HCT116 (cell line): ENCODE data around the gene CCDC187. TPM values are rescaled to one million over a fixed set of nuclear protein-coding genes. Genes with fewer than 3 reads are reported as not detected.

Experiments used
- ATAC-seq: fragments of 200-7000 bp; cut with Tn5 transposase; 2 replicates; pipeline ENCODE4 v1.9.1; 2020; ENCODE audit warnings: mild to moderate bottlenecking, moderate library complexity
- BruUV-seq: library from RNA; stranded (reverse); fragments of 400-500 nt; replicated peaks from 2 replicates; lab custom pipeline; 2021; lab: Mats Ljungman, UMichigan
- CTCF ChIA-PET: fragments of 300-600 bp; sonication (Branson Sonifier 250); formaldehyde crosslinking; loops from one replicate; lab custom pipeline; 2021; ENCODE audit warnings: antibody characterized with exemption; lab: Charles Lee
- POLR2A ChIA-PET: fragments of 300-600, 350-600 bp; sonication (Branson Sonifier 250); formaldehyde crosslinking; loops from one replicate; lab custom pipeline; 2021; ENCODE audit warnings: antibody characterized with exemption; lab: Charles Lee
- RAD21 ChIA-PET, 2 experiments: fragments of 300-600 bp; sonication (Branson Sonifier 250); formaldehyde crosslinking; loops; one replicate each; lab custom pipeline; 2023; ENCODE audit warnings: low total read pairs in 2 of 2; ENCODE audit not compliant: uncharacterized antibody in 2 of 2, unreplicated experiment in 2 of 2, low non-redundant PET in 1 of 2; lab: Charles Lee
- DNase-seq: peaks from one replicate; pipeline ENCODE4 v3.0.0-alpha.2; 2010; ENCODE audit warnings: low read depth, low spot score
- H2AFZ ChIP-seq: fragments of 200-600 bp; shearing (Covaris generic), sonication (generic); 2 replicates; pipeline ENCODE4 v1.6.1; 2017; ENCODE audit warnings: low read depth, mixed run types, mixed read lengths, antibody characterized with exemption, low read length; ENCODE audit not compliant: poor library complexity, severe bottlenecking
- H3K27ac ChIP-seq: 2 replicates; pipeline ENCODE4 v1.5.1; 2012; ENCODE audit warnings: low read depth, low read length
- H3K27me3 ChIP-seq: fragments of 200-600 bp; sonication (generic); 2 replicates; pipeline ENCODE4 v1.6.1; 2016; ENCODE audit warnings: mixed run types, low read length, mixed read lengths; ENCODE audit not compliant: insufficient read depth
- H3K36me3 ChIP-seq, 2 experiments: fragments of 200-500 bp in 1 of 2; fragments of 200-600 bp in 1 of 2; sonication (Bioruptor generic) in 1 of 2; sonication (generic) in 1 of 2; 2 replicates each; pipeline versions ENCODE4 v1.5.1 to v1.6.1; 2014 to 2016; ENCODE audit warnings: low read length in 2 of 2, inconsistent platforms in 1 of 2, mixed read lengths in 1 of 2, mixed run types in 1 of 2; ENCODE audit not compliant: insufficient read depth in 2 of 2, control insufficient read depth in 1 of 2
- H3K4me1 ChIP-seq, 2 experiments: fragments of 200-600 bp in 1 of 2; sonication (generic) in 1 of 2; 2 replicates each; pipeline versions ENCODE4 v1.5.1 to v1.6.1; 2012 to 2017; ENCODE audit warnings: low read length in 2 of 2, inconsistent platforms in 1 of 2, mild to moderate bottlenecking in 1 of 2, mixed read lengths in 1 of 2, mixed run types in 1 of 2, moderate library complexity in 1 of 2; ENCODE audit not compliant: insufficient read depth in 2 of 2, control insufficient read depth in 1 of 2
- H3K4me2 ChIP-seq: fragments of 200-600 bp; sonication (generic); 2 replicates; pipeline ENCODE4 v1.6.1; 2017; ENCODE audit warnings: mixed run types, low read length, mixed read lengths
- H3K4me3 ChIP-seq, 2 experiments: fragments of 200-600 bp in 1 of 2; sonication (generic) in 1 of 2; replicated peaks in 1 of 2; 2 replicates each; pipeline ENCODE4 v1.5.1; 2011 to 2016; ENCODE audit warnings: low read length in 2 of 2, control low read depth in 1 of 2, low read depth in 1 of 2, mild to moderate bottlenecking in 1 of 2, mixed read lengths in 1 of 2, mixed run types in 1 of 2
- H3K79me2 ChIP-seq: fragments of 200-600 bp; sonication (generic); 2 replicates; pipeline ENCODE4 v1.6.1; 2017; ENCODE audit warnings: mild to moderate bottlenecking, mixed run types, low read length, moderate library complexity, mixed read lengths; ENCODE audit not compliant: insufficient read depth
- H3K9ac ChIP-seq: fragments of 200-600 bp; sonication (generic); 2 replicates; pipeline ENCODE4 v1.6.1; 2016; ENCODE audit warnings: low read length, mixed read lengths
- H3K9me2 ChIP-seq: fragments of 200-600 bp; sonication (generic), shearing (Covaris generic); 2 replicates; pipeline ENCODE4 v1.6.1; 2017; ENCODE audit warnings: mixed run types, mild to moderate bottlenecking, moderate library complexity; ENCODE audit not compliant: insufficient read depth
- H3K9me3 ChIP-seq, 2 experiments: fragments of 200-500 bp in 1 of 2; fragments of 200-600 bp in 1 of 2; sonication (Bioruptor generic) in 1 of 2; sonication (generic) in 1 of 2; 2 replicates each; pipeline ENCODE4 v1.6.1; 2014 to 2017; ENCODE audit warnings: low read length in 2 of 2, mixed read lengths in 2 of 2, inconsistent platforms in 1 of 2, low read depth in 1 of 2, mild to moderate bottlenecking in 1 of 2, mixed run types in 1 of 2, moderate library complexity in 1 of 2; ENCODE audit not compliant: control insufficient read depth in 1 of 2, insufficient read depth in 1 of 2
- H4K20me1 ChIP-seq: fragments of 200-600 bp; sonication (generic), shearing (Covaris generic); 2 replicates; pipeline ENCODE4 v1.6.1; 2017; ENCODE audit warnings: mixed run types, mild to moderate bottlenecking, moderate library complexity; ENCODE audit not compliant: insufficient read depth
- ATF3 ChIP-seq: IDR thresholded peaks from 2 replicates; pipeline ENCODE4 v1.6.1; 2012
- CBX3 ChIP-seq: IDR thresholded peaks from 2 replicates; pipeline ENCODE4 v1.6.1; 2012; ENCODE audit warnings: low read depth
- CEBPB ChIP-seq: IDR thresholded peaks from 2 replicates; pipeline ENCODE4 v1.6.1; 2012; ENCODE audit warnings: low read depth
- CTCF ChIP-seq, 3 experiments: fragments of 200-600 bp in 1 of 3; sonication (generic) in 1 of 3; IDR thresholded peaks in 2 of 3; conservative IDR thresholded peaks in 1 of 3; 2 replicates each; pipeline ENCODE4 v1.5.1; 2012 to 2017; ENCODE audit warnings: low read depth in 2 of 3, low read length in 2 of 3, antibody characterized with exemption in 1 of 3, borderline replicate concordance in 1 of 3, control low read depth in 1 of 3, mild to moderate bottlenecking in 1 of 3, mixed read lengths in 1 of 3, mixed run types in 1 of 3, moderate library complexity in 1 of 3; ENCODE audit not compliant: insufficient read depth in 1 of 3
- EGR1 ChIP-seq: IDR thresholded peaks from 2 replicates; pipeline ENCODE4 v1.6.1; 2012; ENCODE audit warnings: low read depth
- EZH2phosphoT487 ChIP-seq: fragments of 200-600 bp; IDR thresholded peaks from 2 replicates; pipeline ENCODE4 v1.6.1; 2018; ENCODE audit warnings: antibody characterized with exemption, borderline replicate concordance
- FOSL1 ChIP-seq: IDR thresholded peaks from 2 replicates; pipeline ENCODE4 v1.6.1; 2012; ENCODE audit warnings: low read depth
- JUND ChIP-seq: IDR thresholded peaks from 2 replicates; pipeline ENCODE4 v1.6.1; 2012
- MAX ChIP-seq: IDR thresholded peaks from 2 replicates; pipeline ENCODE4 v1.6.1; 2012
- POLR2A ChIP-seq: IDR thresholded peaks from 2 replicates; pipeline ENCODE4 v1.7.0; 2011; ENCODE audit warnings: borderline replicate concordance; ENCODE audit not compliant: insufficient read depth, insufficient read length; ENCODE audit errors: extremely low read depth
- POLR2AphosphoS5 ChIP-seq: IDR thresholded peaks from 2 replicates; pipeline ENCODE4 v1.6.1; 2011; ENCODE audit warnings: mild to moderate bottlenecking, low read depth, low read length, moderate library complexity
- RAD21 ChIP-seq: IDR thresholded peaks from 2 replicates; pipeline ENCODE4 v1.6.1; 2012; ENCODE audit warnings: low read depth, mild to moderate bottlenecking
- REST ChIP-seq: IDR thresholded peaks from 2 replicates; pipeline ENCODE4 v1.6.1; 2012; ENCODE audit warnings: low read depth
- SP1 ChIP-seq: IDR thresholded peaks from 2 replicates; pipeline ENCODE4 v1.6.1; 2012; ENCODE audit warnings: low read depth
- SRF ChIP-seq: IDR thresholded peaks from 2 replicates; pipeline ENCODE4 v1.6.1; 2012; ENCODE audit warnings: low read depth
- TCF7L2 ChIP-seq: IDR thresholded peaks from 2 replicates; pipeline ENCODE4 v1.7.0; 2011; ENCODE audit warnings: borderline replicate concordance, inconsistent platforms; ENCODE audit not compliant: insufficient read depth, insufficient read length; ENCODE audit errors: extremely low read depth
- ZFX ChIP-seq: fragments of 450-650 bp; IDR thresholded peaks from 2 replicates; pipeline ENCODE4 v1.6.1; 2017
- ZNF274 ChIP-seq: fragments of 200-500 bp; sonication (Bioruptor generic); IDR thresholded peaks from 2 replicates; pipeline ENCODE4 v1.6.1; 2014; ENCODE audit warnings: mild to moderate bottlenecking, low read depth, low read length, inconsistent platforms
- intact Hi-C: fragments of 100-400 bp; cut with micrococcal nuclease; formaldehyde crosslinking; loops from 2 replicates; pipeline ENCODE4 v1.10.0; 2022
- total RNA-seq: library from RNA; stranded (reverse); gene quantifications from one replicate; pipeline ENCODE4 v1.2.1, GENCODE V29; 2021; ENCODE audit not compliant: unreplicated experiment

CCDC187 gene
- total RNA-seq, 1 experiment from 2014 or later = 4.6 TPM

GRCh38 chr9:136225366-136225747 is 78.5 kb downstream of the CCDC187 start:
- no peak overlapping the region for H2AFZ ChIP-seq
- H3K9me2 ChIP-seq = no peaks in the 10 kb centered on the region
- DNase-seq (no peak), ATAC-seq (no peak)
- no peak overlapping the region for H3K4me2 ChIP-seq
- H3K36me3 ChIP-seq = peaks cover 3 to 51% of the 10 kb centered on the region in 2 experiments; a peak in 3 of 4 replicates
- H3K27me3 ChIP-seq = no peaks in the 10 kb centered on the region
- no peak overlapping the region for H3K4me3 ChIP-seq
- CTCF ChIA-PET = no interaction called here
- TF ChIP-seq SP1 (no peak), POLR2A (no peak), EZH2phosphoT487 (no peak), CEBPB (no peak), SRF (no peak), ZNF274 (no peak), POLR2AphosphoS5 (no peak), MAX (no peak), FOSL1 (no peak), EGR1 (no peak), TCF7L2 (no peak), ATF3 (no peak), ZFX (no peak), RAD21 (no peak), CBX3 (no peak), CTCF (IDR thresholded peaks at IDR 0.05 in 2 of 3, conservative IDR thresholded peaks at IDR 0.05 in 1 of 3; ENCODE audit: borderline replicate concordance in 1 of 3, insufficient read depth in 1 of 3, low read depth in 2 of 3, low read length in 2 of 3) (no peak), REST (no peak), JUND (no peak)
- TF ChIP-seq, all 23 proteins: peak for 0
- POLR2A ChIA-PET = no interaction called here
- Histone ChIP-seq H3K9ac (no peak overlapping the region), H3K4me1 (peaks cover 25 to 56% of the 10 kb centered on the region in 2 experiments), H4K20me1 (peaks cover 5% of the 10 kb centered on the region; the same call in 1 of the 2 replicates), H3K79me2 (peaks cover 100% of the 10 kb centered on the region), H3K9me3 (no peaks in the 10 kb centered on the region), H3K27ac (no peak overlapping the region)
- RAD21 ChIA-PET = no interaction called here
- no TSS peak for BruUV-seq
- intact Hi-C loops = loop anchor here (5.0 to 10.0 kb wide), 2 partner anchors 138 to 261 kb away; partner anchors contain the start of gene UBAC1
